Adipocyte (in vitro differentiated cells): ENCODE data around the gene FIS1.
"Not testable (repeated sequence)": the region's sequence is repeated elsewhere in the genome, so short reads cannot be mapped to it uniquely, and the experiment has no call there.

Experiments
- DNase-seq: peaks from one replicate; pipeline ENCODE4 v3.0.0-alpha.2; 2015; ENCODE audit warnings: low read depth
- H3K27me3 ChIP-seq: replicated peaks from 2 replicates; pipeline ENCODE4 v1.7.0; 2013; ENCODE audit warnings: mild to moderate bottlenecking, low read length, moderate library complexity; ENCODE audit not compliant: control insufficient read depth, insufficient read depth
- H3K36me3 ChIP-seq: 2 replicates; pipeline ENCODE4 v1.7.0; 2013; ENCODE audit warnings: low read length, mild to moderate bottlenecking, moderate library complexity; ENCODE audit not compliant: control insufficient read depth, insufficient read depth, severe bottlenecking
- H3K4me1 ChIP-seq: 2 replicates; pipeline ENCODE4 v1.7.0; 2013; ENCODE audit warnings: mild to moderate bottlenecking, low read length, moderate library complexity; ENCODE audit not compliant: control insufficient read depth, insufficient read depth
- H3K4me3 ChIP-seq: 2 replicates; pipeline ENCODE4 v1.7.0; 2013; ENCODE audit warnings: mild to moderate bottlenecking, low read length, moderate library complexity
- H3K9ac ChIP-seq: 2 replicates; pipeline ENCODE4 v1.7.0; 2013; ENCODE audit warnings: mild to moderate bottlenecking, low read length, moderate library complexity
- H3K9me3 ChIP-seq: 2 replicates; pipeline ENCODE4 v1.7.0; 2013; ENCODE audit warnings: mild to moderate bottlenecking, low read length, moderate library complexity; ENCODE audit not compliant: control insufficient read depth

The FIS1 gene

GRCh38 chr7:101199522-101199921, 45.4 kb downstream of the FIS1 start:
- H3K36me3 ChIP-seq, DNase-seq, H3K9me3 ChIP-seq, H3K9ac ChIP-seq, H3K4me3 ChIP-seq, H3K4me1 ChIP-seq: not testable (repeated sequence)
- H3K27me3 ChIP-seq: peaks cover 30% of the 10 kb centered on the region

GRCh38 chr7:101198476-101198875, 46.4 kb downstream of the FIS1 start:
- H3K27me3 ChIP-seq: peaks cover 30% of the 10 kb centered on the region
- H3K9ac ChIP-seq: no peak overlapping the region
- no peaks in the 10 kb centered on the region for H3K9me3 ChIP-seq
- peaks cover 3% of the 10 kb centered on the region for H3K4me1 ChIP-seq
- H3K36me3 ChIP-seq: no peaks in the 10 kb centered on the region
- DNase-seq: no peak
- H3K4me3 ChIP-seq: no peak overlapping the region

GRCh38 chr7:101197991-101198390, 46.9 kb downstream of the FIS1 start:
- no peak for DNase-seq

GRCh38 chr7:101195884-101196283, 49.0 kb downstream of the FIS1 start:
- H3K36me3 ChIP-seq: no peaks in the 10 kb centered on the region
- H3K27me3 ChIP-seq: peaks cover 25% of the 10 kb centered on the region
- H3K9me3 ChIP-seq: no peaks in the 10 kb centered on the region

More at GRCh38 chr7:101197991-101198390, 46.9 kb downstream of the FIS1 start:
- no peaks in the 10 kb centered on the region for H3K9me3 ChIP-seq
- no peak overlapping the region for H3K4me3 ChIP-seq
- no peak overlapping the region for H3K9ac ChIP-seq
- peaks cover 30% of the 10 kb centered on the region for H3K27me3 ChIP-seq
- peaks cover 3% of the 10 kb centered on the region for H3K4me1 ChIP-seq
- H3K36me3 ChIP-seq: no peaks in the 10 kb centered on the region

More at GRCh38 chr7:101195884-101196283, 49.0 kb downstream of the FIS1 start:
- DNase-seq: no peak
- H3K4me3 ChIP-seq: no peak overlapping the region
- no peak overlapping the region for H3K9ac ChIP-seq
- H3K4me1 ChIP-seq: no peaks in the 10 kb centered on the region
